BLaER1 (cell line): ENCODE results near the gene METTL9.
"Not testable (repeated sequence)": the region's sequence is repeated elsewhere in the genome, so short reads cannot be mapped to it uniquely, and the experiment has no call there.

ENCODE experiments used
- H3K27ac ChIP-seq: shearing (Covaris generic); formaldehyde crosslinking; 2 replicates; pipeline ENCODE4 v1.8.1; 2022
- H3K27me3 ChIP-seq: shearing (Covaris generic); formaldehyde crosslinking; 2 replicates; pipeline ENCODE4 v1.8.1; 2022
- H3K36me3 ChIP-seq: shearing (Covaris generic); formaldehyde crosslinking; 2 replicates; pipeline ENCODE4 v1.8.1; 2022
- H3K4me1 ChIP-seq: shearing (Covaris generic); formaldehyde crosslinking; 2 replicates; pipeline ENCODE4 v1.8.1; 2022
- H3K4me2 ChIP-seq: shearing (Covaris generic); formaldehyde crosslinking; 2 replicates; pipeline ENCODE4 v1.8.1; 2022
- H3K4me3 ChIP-seq: shearing (Covaris generic); formaldehyde crosslinking; 2 replicates; pipeline ENCODE4 v1.8.1; 2022
- H3K9ac ChIP-seq: shearing (Covaris generic); formaldehyde crosslinking; 2 replicates; pipeline ENCODE4 v1.8.1; 2022
- H3K9me3 ChIP-seq: shearing (Covaris generic); formaldehyde crosslinking; 2 replicates; pipeline ENCODE4 v1.8.1; 2022
- H4K20me1 ChIP-seq: shearing (Covaris generic); formaldehyde crosslinking; 2 replicates; pipeline ENCODE4 v1.8.1; 2022
- Cebpa-rat ChIP-seq: shearing (Covaris generic); IDR thresholded peaks from 2 replicates; pipeline ENCODE4 v1.8.1; 2022

The METTL9 gene

DNA sequence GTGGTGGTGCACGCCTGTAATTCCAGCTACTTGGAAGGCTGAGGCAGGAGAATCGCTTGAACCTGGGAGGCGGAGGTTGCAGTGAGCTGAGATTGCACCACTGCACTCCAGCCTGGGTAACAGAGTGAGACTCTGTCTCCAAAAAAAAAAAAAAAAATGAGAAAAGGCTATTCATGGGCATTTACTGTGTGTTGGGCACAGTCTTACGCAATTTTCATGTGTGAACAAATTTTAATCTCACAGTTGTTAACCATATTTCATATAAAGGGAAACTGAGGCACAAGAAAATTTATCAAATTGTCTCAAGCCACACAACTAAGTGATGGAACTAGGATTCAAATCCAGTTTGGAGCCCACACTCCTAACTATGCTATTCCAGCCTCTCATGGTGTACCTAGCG is 81.3 kb downstream of the METTL9 start:
- H3K4me3 ChIP-seq = not testable (repeated sequence)

GRCh38 chr16:21683184-21683583 is 83.8 kb downstream of the METTL9 start:
- H3K27ac ChIP-seq = no peak overlapping the region
- no peaks in the 10 kb centered on the region for H3K9me3 ChIP-seq
- H3K27me3 ChIP-seq = no peaks in the 10 kb centered on the region
- no peaks in the 10 kb centered on the region for H3K36me3 ChIP-seq
- no peak overlapping the region for H3K4me3 ChIP-seq
- no peak overlapping the region for H3K9ac ChIP-seq
- no peaks in the 10 kb centered on the region for H4K20me1 ChIP-seq
- no peaks in the 10 kb centered on the region for H3K4me1 ChIP-seq
- H3K4me2 ChIP-seq = no peak overlapping the region
- TF ChIP-seq Cebpa-rat = no peak

More for the DNA sequence above, 81.3 kb downstream of the METTL9 start:
- H3K36me3 ChIP-seq, H3K9ac ChIP-seq, H3K4me2 ChIP-seq, H4K20me1 ChIP-seq, H3K9me3 ChIP-seq, H3K27me3 ChIP-seq, H3K4me1 ChIP-seq, H3K27ac ChIP-seq: not testable (repeated sequence)
- peak; percentile 51; the same call in 1 of the 2 replicates for TF ChIP-seq Cebpa-rat

- no peaks in the 10 kb centered on the region for H3K4me1 ChIP-seq
- H3K9ac ChIP-seq = no peak overlapping the region
- H3K4me2 ChIP-seq = no peak overlapping the region
- H3K36me3 ChIP-seq = no peaks in the 10 kb centered on the region
- H3K4me3 ChIP-seq = no peak overlapping the region
- H3K9me3 ChIP-seq = no peaks in the 10 kb centered on the region
- TF ChIP-seq Cebpa-rat = no peak
- no peaks in the 10 kb centered on the region for H3K27me3 ChIP-seq
- H4K20me1 ChIP-seq = no peaks in the 10 kb centered on the region
- no peak overlapping the region for H3K27ac ChIP-seq
Measured at GRCh38 chr16:21684199-21684598, 84.8 kb downstream of the METTL9 start.

GRCh38 chr16:21685034-21685455 is 85.7 kb downstream of the METTL9 start:
- Histone ChIP-seq H3K9ac (no peak overlapping the region), H3K27me3 (no peaks in the 10 kb centered on the region), H3K4me3 (no peak overlapping the region), H3K36me3 (no peaks in the 10 kb centered on the region), H3K27ac (no peak overlapping the region), H3K4me2 (no peak overlapping the region), H3K9me3 (no peaks in the 10 kb centered on the region), H3K4me1 (no peaks in the 10 kb centered on the region), H4K20me1 (no peaks in the 10 kb centered on the region)
- no peak for TF ChIP-seq Cebpa-rat

DNA sequence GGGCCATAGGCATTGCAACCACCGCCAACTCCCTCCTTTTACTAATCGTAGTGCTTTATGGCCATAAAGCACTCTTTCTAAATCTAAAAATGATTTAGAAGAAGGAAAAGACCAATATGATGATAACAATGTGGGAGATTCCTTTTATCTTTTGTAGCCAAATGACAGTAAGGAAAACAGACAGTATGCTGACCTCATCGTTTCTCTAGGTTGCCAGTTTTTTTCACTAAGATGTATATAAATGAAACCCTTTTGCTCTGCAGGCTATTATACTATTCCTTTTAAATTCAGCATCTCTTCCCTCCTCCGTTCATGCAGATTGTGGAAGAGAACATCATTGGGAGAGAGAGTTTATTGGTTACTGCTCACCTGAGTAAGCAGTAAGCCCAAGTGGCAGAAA is 89.7 kb downstream of the METTL9 start:
- Histone ChIP-seq H3K4me1 (no peaks in the 10 kb centered on the region), H3K9ac (no peak overlapping the region), H3K4me2 (no peak overlapping the region), H3K27ac (no peak overlapping the region), H3K36me3 (no peaks in the 10 kb centered on the region), H3K9me3 (no peaks in the 10 kb centered on the region), H3K4me3 (no peak overlapping the region), H3K27me3 (no peaks in the 10 kb centered on the region), H4K20me1 (no peaks in the 10 kb centered on the region)
- TF ChIP-seq Cebpa-rat = no peak

DNA sequence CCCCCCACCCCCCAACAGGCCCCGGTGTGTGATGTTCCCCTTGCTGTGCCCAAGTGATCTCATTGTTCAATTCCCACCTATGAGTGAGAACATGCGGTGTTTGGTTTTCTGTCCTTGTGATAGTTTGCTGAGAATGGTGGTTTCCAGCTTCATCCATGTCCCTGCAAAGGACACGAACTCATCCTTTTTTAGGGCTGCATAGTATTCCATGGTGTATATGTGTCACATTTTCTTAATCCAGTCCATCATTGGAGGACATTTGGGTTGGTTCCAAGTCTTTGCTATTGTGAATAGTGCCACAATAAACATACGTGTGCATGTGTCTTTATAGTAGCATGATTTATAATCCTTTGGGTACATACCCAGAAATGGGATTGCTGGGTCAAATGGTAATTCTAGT is 91.6 kb downstream of the METTL9 start:
- not testable (repeated sequence) for H3K36me3 ChIP-seq, H3K4me2 ChIP-seq, H4K20me1 ChIP-seq, H3K4me3 ChIP-seq, H3K9ac ChIP-seq, H3K9me3 ChIP-seq, H3K4me1 ChIP-seq, H3K27me3 ChIP-seq, H3K27ac ChIP-seq

- Histone ChIP-seq H3K9ac (no peak overlapping the region), H3K9me3 (no peaks in the 10 kb centered on the region), H3K36me3 (no peaks in the 10 kb centered on the region), H4K20me1 (no peaks in the 10 kb centered on the region), H3K27ac (no peak overlapping the region), H3K4me3 (no peak overlapping the region), H3K4me2 (no peak overlapping the region), H3K4me1 (no peaks in the 10 kb centered on the region), H3K27me3 (no peaks in the 10 kb centered on the region)
- TF ChIP-seq Cebpa-rat = no peak
Measured at GRCh38 chr16:21694609-21695008, 95.2 kb downstream of the METTL9 start.

DNA sequence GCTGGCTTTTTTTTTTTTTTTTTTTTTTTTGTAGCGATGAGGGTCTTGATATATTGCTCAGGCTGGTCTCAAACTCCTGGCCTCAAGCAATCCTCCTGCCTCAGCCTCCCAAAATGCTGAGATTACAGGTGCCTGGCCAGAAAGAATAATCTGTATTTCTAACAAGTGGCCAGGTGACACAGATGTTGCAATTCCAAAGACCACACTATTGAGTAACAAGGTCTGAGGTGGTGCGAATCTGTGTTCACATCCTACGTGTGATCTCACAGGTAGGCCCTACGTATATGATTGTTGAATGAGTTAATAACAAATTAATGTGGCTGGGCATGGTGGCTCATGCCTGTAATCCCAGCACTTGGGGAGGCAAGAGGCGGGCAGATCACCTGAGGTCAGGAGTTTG is 97.7 kb downstream of the METTL9 start:
- no peaks in the 10 kb centered on the region for H3K4me1 ChIP-seq
- H3K27me3 ChIP-seq = no peaks in the 10 kb centered on the region
- peaks cover 4% of the 10 kb centered on the region; the same call in 1 of the 2 replicates for H3K9me3 ChIP-seq
- no peak overlapping the region for H3K4me2 ChIP-seq
- H3K27ac ChIP-seq = no peak overlapping the region
- no peaks in the 10 kb centered on the region for H4K20me1 ChIP-seq
- no peak overlapping the region for H3K9ac ChIP-seq
- no peaks in the 10 kb centered on the region for H3K36me3 ChIP-seq
- no peak overlapping the region for H3K4me3 ChIP-seq
- no peak for TF ChIP-seq Cebpa-rat

DNA sequence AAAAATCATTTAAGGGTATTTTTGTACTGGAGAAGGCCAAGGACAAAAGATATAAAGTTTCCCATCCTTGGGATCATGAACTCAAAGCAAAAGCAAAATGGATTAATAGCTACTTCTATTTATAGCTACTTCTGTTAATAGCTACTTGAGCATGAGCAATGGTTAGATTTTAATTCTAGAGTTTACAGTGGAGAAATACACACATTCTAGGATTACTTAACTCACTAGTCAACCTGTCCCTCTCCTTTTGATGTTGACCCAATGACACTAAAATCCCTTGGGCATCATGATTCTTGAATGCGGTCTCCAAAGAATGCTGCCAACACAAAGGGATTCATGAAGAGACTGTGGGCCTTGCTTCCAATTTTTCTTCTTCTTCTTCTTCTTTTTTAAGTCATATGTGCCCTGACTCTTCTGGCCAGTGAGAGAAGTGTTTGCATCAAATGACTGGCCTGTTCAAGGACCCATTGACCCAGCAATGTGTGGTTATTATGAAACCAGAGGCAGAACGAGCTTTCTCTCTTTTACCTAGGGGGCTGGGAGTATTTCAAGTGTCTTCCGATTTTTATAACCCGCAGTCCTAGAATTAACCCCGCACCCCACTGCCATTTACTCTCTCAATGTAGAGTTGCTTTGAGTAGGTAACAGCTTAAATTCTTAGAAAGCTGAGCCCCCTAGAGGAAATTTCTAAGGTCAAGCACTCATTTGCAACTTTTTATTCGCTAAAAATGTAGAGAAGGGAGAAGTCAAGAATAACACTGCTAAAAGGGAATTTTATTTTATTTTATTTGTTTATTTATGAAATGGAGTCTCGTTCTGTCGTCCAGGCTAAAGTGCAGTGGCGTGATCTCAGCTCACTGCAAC is 99.0 kb downstream of the METTL9 start:
- peaks cover under 1% of the 10 kb centered on the region; the same call in 1 of the 2 replicates for H3K4me1 ChIP-seq
- no peak overlapping the region for H3K4me2 ChIP-seq
- H3K27ac ChIP-seq = no peak overlapping the region
- H3K27me3 ChIP-seq = no peaks in the 10 kb centered on the region
- peaks cover 4% of the 10 kb centered on the region; the same call in 1 of the 2 replicates for H3K9me3 ChIP-seq
- no peaks in the 10 kb centered on the region for H3K36me3 ChIP-seq
- no peak overlapping the region for H3K4me3 ChIP-seq
- no peaks in the 10 kb centered on the region for H4K20me1 ChIP-seq
- no peak for TF ChIP-seq Cebpa-rat
- H3K9ac ChIP-seq = no peak overlapping the region

DNA sequence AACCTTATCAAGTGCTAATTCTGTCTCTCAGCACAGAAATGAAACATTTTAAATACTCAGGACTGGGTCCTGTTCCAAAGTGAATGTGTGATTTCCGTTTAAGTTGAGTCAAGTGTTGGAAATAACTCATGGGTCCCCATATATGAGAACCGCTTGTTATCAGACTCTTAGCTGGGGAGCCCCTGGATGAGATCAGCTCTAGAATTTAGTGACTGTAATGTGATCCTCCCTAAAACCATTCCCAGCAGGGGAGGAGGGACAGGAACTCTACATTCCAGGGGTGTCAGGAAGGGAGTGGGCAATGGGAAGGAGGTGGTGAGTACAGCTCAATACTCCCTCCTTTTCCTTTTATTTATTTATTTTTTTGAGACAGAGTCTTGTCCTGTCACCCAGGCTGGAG is 101.9 kb downstream of the METTL9 start:
- Histone ChIP-seq H4K20me1 (no peaks in the 10 kb centered on the region), H3K27ac (no peak overlapping the region), H3K4me1 (peaks cover 6% of the 10 kb centered on the region; the same call in 1 of the 2 replicates), H3K36me3 (no peaks in the 10 kb centered on the region), H3K9ac (no peak overlapping the region), H3K27me3 (no peaks in the 10 kb centered on the region), H3K4me3 (no peak overlapping the region), H3K9me3 (peaks cover 4% of the 10 kb centered on the region; the same call in 1 of the 2 replicates), H3K4me2 (no peak overlapping the region)
- TF ChIP-seq Cebpa-rat = no peak
